Endodermal cell (in vitro differentiated cells): ENCODE measurements around the gene DNASE2B. TPM values are rescaled to one million over a fixed set of nuclear protein-coding genes. Genes with fewer than 3 reads are reported as not detected.
"Not testable (repeated sequence)": the region's sequence is repeated elsewhere in the genome, so short reads cannot be mapped to it uniquely, and the experiment has no call there.

Source experiments
- DNase-seq: peaks from one replicate; pipeline ENCODE4 v3.0.0-alpha.2; 2017
- H3K27ac ChIP-seq: 2 replicates; pipeline ENCODE4 v1.5.1; 2013; ENCODE audit warnings: mild to moderate bottlenecking, low read depth, low read length, moderate library complexity
- H3K27me3 ChIP-seq: 2 replicates; pipeline ENCODE4 v1.6.1; 2013; ENCODE audit warnings: mild to moderate bottlenecking, low read length, moderate library complexity; ENCODE audit not compliant: insufficient read depth, control insufficient read depth, poor library complexity, severe bottlenecking
- H3K36me3 ChIP-seq: 2 replicates; pipeline ENCODE4 v1.7.0; 2013; ENCODE audit warnings: mild to moderate bottlenecking, low read length, moderate library complexity; ENCODE audit not compliant: control insufficient read depth, insufficient read depth
- H3K4me1 ChIP-seq: one replicate; pipeline ENCODE4 v1.7.0; 2013; ENCODE audit warnings: low read length; ENCODE audit not compliant: control insufficient read depth, insufficient read depth
- H3K4me3 ChIP-seq: 2 replicates; pipeline ENCODE4 v1.5.1; 2013; ENCODE audit warnings: mild to moderate bottlenecking, low read length, moderate library complexity
- H3K9ac ChIP-seq: 2 replicates; pipeline ENCODE4 v1.6.1; 2013; ENCODE audit warnings: mild to moderate bottlenecking, low read length, moderate library complexity; ENCODE audit not compliant: poor library complexity, severe bottlenecking; ENCODE audit errors: extremely low read depth
- H3K9me3 ChIP-seq: 2 replicates; pipeline ENCODE4 v1.6.1; 2013; ENCODE audit warnings: mild to moderate bottlenecking, low read length, moderate library complexity; ENCODE audit not compliant: control insufficient read depth
- H3K27ac Mint-ChIP-seq: 2 replicates; pipeline ENCODE4 v1.8.0; 2020; ENCODE audit warnings: mixed read lengths
- H3K27me3 Mint-ChIP-seq: 2 replicates; pipeline ENCODE4 v1.8.0; 2021; ENCODE audit warnings: mild to moderate bottlenecking, mixed read lengths; ENCODE audit not compliant: insufficient read depth
- H3K36me3 Mint-ChIP-seq: 2 replicates; pipeline ENCODE4 v1.8.0; 2020; ENCODE audit warnings: low read depth, mixed read lengths
- H3K4me1 Mint-ChIP-seq: 2 replicates; pipeline ENCODE4 v1.8.0; 2020; ENCODE audit warnings: mixed read lengths
- H3K4me3 Mint-ChIP-seq: 2 replicates; pipeline ENCODE4 v1.8.0; 2020; ENCODE audit warnings: mild to moderate bottlenecking, moderate library complexity, mixed read lengths
- H3K9me3 Mint-ChIP-seq: 2 replicates; pipeline ENCODE4 v1.8.0; 2020; ENCODE audit warnings: mild to moderate bottlenecking, mixed read lengths
- WGBS, 2 experiments: methylation state at CpG; one replicate each; pipeline versions ENCODE4 v1.1.5 to v1.1.7; 2013; ENCODE audit warnings: missing lambda C conversion rate in 2 of 2, mixed read lengths in 1 of 2; ENCODE audit not compliant: insufficient coverage in 1 of 2, insufficient read length in 1 of 2; 5-methylcytosine and 5-hydroxymethylcytosine counted together
- total RNA-seq, 2 donors: library from RNA; stranded (reverse); fragmentation: NEBNext Ultra II Directional in 1 of 2; extraction: Animal tissue kit (Norgen Biotek cat#: 25700) in 1 of 2; gene quantifications; 2 replicates in 1 of 2; 3 replicates in 1 of 2; pipeline ENCODE4 v1.2.1, GENCODE V29; 2021
- TF ChIP-seq, protein P1 (sequence below): fragments of 200-600 bp; sonication (generic); conservative IDR thresholded peaks from 2 replicates; pipeline ENCODE4 v1.5.0; 2021; ENCODE audit warnings: antibody characterized with exemption, mild to moderate bottlenecking

The DNASE2B gene
- total RNA-seq, 2 donors from 2014 or later, result not detected

GRCh38 chr1:84448704-84449103, 50.4 kb downstream of the DNASE2B start:
- peaks cover 24% of the 10 kb centered on the region for H3K27me3 Mint-ChIP-seq
- not testable (repeated sequence) for H3K36me3 ChIP-seq, H3K9ac ChIP-seq, H3K27me3 ChIP-seq, H3K27ac ChIP-seq, H3K4me3 Mint-ChIP-seq, H3K27ac Mint-ChIP-seq, DNase-seq, H3K4me3 ChIP-seq, H3K36me3 Mint-ChIP-seq, H3K4me1 Mint-ChIP-seq, H3K4me1 ChIP-seq, H3K9me3 ChIP-seq
- 82 to 90% methylated on average over 2 to 3 of the region's 3 CpGs for WGBS, 2 experiments
- H3K9me3 Mint-ChIP-seq, result peaks cover 18% of the 10 kb centered on the region

- Mint-ChIP-seq H3K27ac (no peak overlapping the region), H3K9me3 (peaks cover 16% of the 10 kb centered on the region), H3K27me3 (peaks cover 29% of the 10 kb centered on the region), H3K4me3 (no peak overlapping the region), H3K36me3 (no peaks in the 10 kb centered on the region), H3K4me1 (no peaks in the 10 kb centered on the region)
- TF ChIP-seq, protein P1, sequence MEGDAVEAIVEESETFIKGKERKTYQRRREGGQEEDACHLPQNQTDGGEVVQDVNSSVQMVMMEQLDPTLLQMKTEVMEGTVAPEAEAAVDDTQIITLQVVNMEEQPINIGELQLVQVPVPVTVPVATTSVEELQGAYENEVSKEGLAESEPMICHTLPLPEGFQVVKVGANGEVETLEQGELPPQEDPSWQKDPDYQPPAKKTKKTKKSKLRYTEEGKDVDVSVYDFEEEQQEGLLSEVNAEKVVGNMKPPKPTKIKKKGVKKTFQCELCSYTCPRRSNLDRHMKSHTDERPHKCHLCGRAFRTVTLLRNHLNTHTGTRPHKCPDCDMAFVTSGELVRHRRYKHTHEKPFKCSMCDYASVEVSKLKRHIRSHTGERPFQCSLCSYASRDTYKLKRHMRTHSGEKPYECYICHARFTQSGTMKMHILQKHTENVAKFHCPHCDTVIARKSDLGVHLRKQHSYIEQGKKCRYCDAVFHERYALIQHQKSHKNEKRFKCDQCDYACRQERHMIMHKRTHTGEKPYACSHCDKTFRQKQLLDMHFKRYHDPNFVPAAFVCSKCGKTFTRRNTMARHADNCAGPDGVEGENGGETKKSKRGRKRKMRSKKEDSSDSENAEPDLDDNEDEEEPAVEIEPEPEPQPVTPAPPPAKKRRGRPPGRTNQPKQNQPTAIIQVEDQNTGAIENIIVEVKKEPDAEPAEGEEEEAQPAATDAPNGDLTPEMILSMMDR, result no peak
- DNase-seq, result no peak
- Histone ChIP-seq H3K27ac (no peak overlapping the region), H3K27me3 (peaks cover 9% of the 10 kb centered on the region), H3K4me1 (no peaks in the 10 kb centered on the region), H3K36me3 (no peaks in the 10 kb centered on the region), H3K9ac (no peak overlapping the region), H3K9me3 (no peaks in the 10 kb centered on the region), H3K4me3 (no peak overlapping the region)
- 86 to 94% methylated on average over 1 to 2 of the region's 2 CpGs for WGBS, 2 experiments
These were observed 52.6 kb downstream of the DNASE2B start for GRCh38 chr1:84450910-84451309.

DNA sequence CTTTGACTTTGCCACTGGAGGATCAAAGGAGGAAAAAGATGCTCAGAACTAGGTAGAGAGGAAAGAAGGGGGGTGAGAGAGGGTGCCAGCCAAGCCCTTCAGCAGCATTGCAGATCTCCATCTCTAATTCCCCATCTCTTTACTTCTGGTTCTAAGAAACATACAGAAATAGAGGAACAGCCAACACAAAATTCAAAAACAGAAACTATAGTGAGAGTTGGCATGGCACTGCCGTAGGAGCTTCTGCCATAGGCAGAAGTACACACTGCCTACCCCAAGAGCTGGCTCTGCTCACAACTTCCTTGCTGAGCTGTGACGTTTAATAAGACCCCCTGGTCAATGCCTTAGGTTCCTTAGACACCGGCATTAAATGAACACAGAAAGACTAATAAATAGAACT, 54.2 kb downstream of the DNASE2B start:
- Histone ChIP-seq H3K27ac (no peak overlapping the region), H3K36me3 (no peaks in the 10 kb centered on the region), H3K4me1 (no peaks in the 10 kb centered on the region), H3K9ac (no peak overlapping the region), H3K9me3 (no peaks in the 10 kb centered on the region), H3K4me3 (no peak overlapping the region), H3K27me3 (peaks cover 24% of the 10 kb centered on the region)
- H3K4me1 Mint-ChIP-seq, result no peaks in the 10 kb centered on the region
- peaks cover 32% of the 10 kb centered on the region for H3K27me3 Mint-ChIP-seq
- peaks cover 5% of the 10 kb centered on the region for H3K9me3 Mint-ChIP-seq
- WGBS, 2 experiments, result 61 to 100% methylated on average over 1 to 3 of the region's 3 CpGs
- no peak for DNase-seq
- H3K27ac Mint-ChIP-seq, result no peak overlapping the region
- H3K36me3 Mint-ChIP-seq, result no peaks in the 10 kb centered on the region
- TF ChIP-seq, protein P1, result no peak
- H3K4me3 Mint-ChIP-seq, result no peak overlapping the region

DNA sequence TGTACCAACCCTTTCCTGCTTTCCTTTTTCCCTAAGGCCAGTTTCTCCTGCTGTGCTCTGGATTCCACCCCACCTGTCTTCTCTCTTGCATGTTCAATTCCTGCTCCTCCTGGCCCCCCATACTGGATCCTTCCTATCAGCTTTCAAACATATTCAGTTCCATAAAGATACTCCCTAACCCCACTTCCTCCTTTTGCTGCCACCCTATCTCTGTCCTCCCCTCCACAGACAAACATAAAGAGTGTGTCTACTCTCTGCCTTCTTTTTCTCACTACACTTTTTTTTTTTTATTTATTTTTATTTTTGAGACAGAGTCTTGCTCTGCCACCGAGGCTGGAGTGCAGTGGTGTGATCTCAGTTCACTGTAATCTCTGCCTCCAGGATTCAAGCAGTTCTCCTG, 63.8 kb downstream of the DNASE2B start:
- WGBS, 2 experiments, result 86% methylated on average over 1 of the region's 1 CpG; no CpG with 5 or more reads in 1 of the 2 experiments

More for the DNA sequence above, 63.8 kb downstream of the DNASE2B start:
- H3K27ac ChIP-seq, result no peak overlapping the region
- Mint-ChIP-seq H3K27ac (no peak overlapping the region), H3K9me3 (no peaks in the 10 kb centered on the region), H3K4me3 (no peak overlapping the region), H3K27me3 (peaks cover 63% of the 10 kb centered on the region), H3K4me1 (no peaks in the 10 kb centered on the region), H3K36me3 (no peaks in the 10 kb centered on the region)
- no peak for DNase-seq
- no peaks in the 10 kb centered on the region for H3K4me1 ChIP-seq
- no peak overlapping the region for H3K9ac ChIP-seq
- TF ChIP-seq, protein P1, result no peak
- no peaks in the 10 kb centered on the region for H3K36me3 ChIP-seq
- H3K4me3 ChIP-seq, result no peak overlapping the region
- peaks cover 73% of the 10 kb centered on the region for H3K27me3 ChIP-seq
- no peaks in the 10 kb centered on the region for H3K9me3 ChIP-seq
